ENCODE measurements around the gene PDX1. TPM values are rescaled to one million over a fixed set of nuclear protein-coding genes. Genes with fewer than 3 reads are reported as not detected.

The PDX1 gene
- total RNA-seq: not detected

- no peak for DNase-seq (ENCODE audit: low spot score)
- Histone ChIP-seq H3K9me3 (no peaks in the 10 kb centered on the region), H3K36me3 (no peaks in the 10 kb centered on the region), H3K4me1 (replicated peaks) (peaks cover 2% of the 10 kb centered on the region), H3K4me3 (peak within 1 kb of the TSS; percentile 8 to 22), H3K27me3 (replicated peaks; ENCODE audit: insufficient read depth) (peaks cover 75% of the 10 kb centered on the region), H3K27ac (no peak within 1 kb of the TSS)
- TF ChIP-seq POLR2A (IDR thresholded peaks at IDR 0.05) (no peak), CTCF (IDR thresholded peaks at IDR 0.05) (no peak), POLR2AphosphoS5 (IDR thresholded peaks at IDR 0.05) (no peak)
- WGBS: 4% methylated on average over 45 of the region's 76 CpGs
- intact Hi-C loops (cut with DNase I): no loop called here
Observed at GRCh38 chr13:27919934-27920676, at the start of gene PDX1. PDX1 (plus strand) TSS chr13:27920000; CDS start chr13:27920139, 139 bp downstream.

- intact Hi-C loops (cut with DNase I): no loop called here
- DNase-seq (ENCODE audit: low spot score): no peak
- H3K27me3 ChIP-seq (replicated peaks; ENCODE audit: insufficient read depth): peaks cover 6% of the 10 kb centered on the region
- H3K36me3 ChIP-seq: no peaks in the 10 kb centered on the region
- H3K27ac ChIP-seq: no peak overlapping the region
- no peak for TF ChIP-seq POLR2AphosphoS5 (IDR thresholded peaks at IDR 0.05)
- TF ChIP-seq CTCF (IDR thresholded peaks at IDR 0.05): no peak
- H3K4me1 ChIP-seq (replicated peaks): no peaks in the 10 kb centered on the region
- H3K9me3 ChIP-seq: no peaks in the 10 kb centered on the region
- WGBS: 85% methylated on average over 5 of the region's 5 CpGs
- no peak overlapping the region for H3K4me3 ChIP-seq
Observed at GRCh38 chr13:27878274-27878673, 41.5 kb upstream of the PDX1 start.

GRCh38 chr13:27889471-27889870, 30.3 kb upstream of the PDX1 start:
- Histone ChIP-seq H3K36me3 (no peaks in the 10 kb centered on the region), H3K9me3 (no peaks in the 10 kb centered on the region), H3K4me3 (no peak overlapping the region), H3K27me3 (replicated peaks; ENCODE audit: insufficient read depth) (peaks cover 2% of the 10 kb centered on the region), H3K27ac (no peak overlapping the region), H3K4me1 (replicated peaks) (no peaks in the 10 kb centered on the region)
- DNase-seq (ENCODE audit: low spot score): no peak
- intact Hi-C loops (cut with DNase I): no loop called here
- TF ChIP-seq CTCF (IDR thresholded peaks at IDR 0.05) (no peak), POLR2A (IDR thresholded peaks at IDR 0.05) (no peak), POLR2AphosphoS5 (IDR thresholded peaks at IDR 0.05) (no peak)
- WGBS: 24% methylated on average over 5 of the region's 5 CpGs

- TF ChIP-seq POLR2AphosphoS5 (IDR thresholded peaks at IDR 0.05) (no peak), CTCF (IDR thresholded peaks at IDR 0.05) (no peak)
- no peak for DNase-seq (ENCODE audit: low spot score)
- Histone ChIP-seq H3K27ac (no peak overlapping the region), H3K27me3 (replicated peaks; ENCODE audit: insufficient read depth) (no peaks in the 10 kb centered on the region), H3K4me3 (no peak overlapping the region), H3K4me1 (replicated peaks) (no peaks in the 10 kb centered on the region), H3K9me3 (no peaks in the 10 kb centered on the region), H3K36me3 (no peaks in the 10 kb centered on the region)
- intact Hi-C loops (cut with DNase I): no loop called here
Observed at GRCh38 chr13:27896726-27897125, 23.1 kb upstream of the PDX1 start.

- no peaks in the 10 kb centered on the region for H3K4me1 ChIP-seq (replicated peaks)
- intact Hi-C loops (cut with DNase I): no loop called here
- TF ChIP-seq POLR2A (IDR thresholded peaks at IDR 0.05) (no peak), CTCF (IDR thresholded peaks at IDR 0.05) (no peak), POLR2AphosphoS5 (IDR thresholded peaks at IDR 0.05) (no peak)
- H3K9me3 ChIP-seq: no peaks in the 10 kb centered on the region
- no peaks in the 10 kb centered on the region for H3K36me3 ChIP-seq
- H3K4me3 ChIP-seq: no peak overlapping the region
- no peak overlapping the region for H3K27ac ChIP-seq
- no peak for DNase-seq (ENCODE audit: low spot score)
- H3K27me3 ChIP-seq (replicated peaks; ENCODE audit: insufficient read depth): no peaks in the 10 kb centered on the region
- 89% methylated on average over 3 of the region's 3 CpGs for WGBS
Observed at GRCh38 chr13:27904719-27905118, 15.1 kb upstream of the PDX1 start.
